Right lobe of liver (tissue), 6 donors: Measurements from ENCODE around the gene RPA1. TPM values are rescaled to one million over a fixed set of nuclear protein-coding genes. Genes with fewer than 3 reads are reported as not detected.

Experiments used
- ATAC-seq, 4 donors: fragments of 200-7000 bp; cut with Tn5 transposase; one replicate each; pipeline ENCODE4 v1.9.1; 2020; ENCODE audit warnings: mild to moderate bottlenecking in 4 of 4, moderate library complexity in 4 of 4
- DNase-seq, 3 donors: peaks; one replicate each; pipeline ENCODE4 v3.0.0-alpha.2; 2020
- H3K27ac ChIP-seq, 3 donors: fragments of 200-600 bp; one replicate each; pipeline ENCODE4 v1.8.0; 2022
- H3K27me3 ChIP-seq, 2 donors: fragments of 200-600 bp; one replicate each; pipeline ENCODE4 v1.8.0; 2022
- H3K36me3 ChIP-seq, 4 donors: fragments of 200-600 bp; sonication (generic) in 1 of 4; one replicate each; pipeline versions ENCODE4 v1.5.1 to v1.8.0; 2017 to 2022; ENCODE audit warnings: control low read depth in 1 of 4
- H3K4me1 ChIP-seq, 4 donors: fragments of 200-600 bp; sonication (generic) in 1 of 4; one replicate each; pipeline versions ENCODE4 v1.5.1 to v1.8.0; 2017 to 2022; ENCODE audit warnings: control low read depth in 1 of 4
- H3K4me3 ChIP-seq, 3 donors: fragments of 200-600 bp; one replicate each; pipeline ENCODE4 v1.8.0; 2022
- H3K9me3 ChIP-seq, 4 donors: fragments of 200-600 bp; sonication (generic) in 1 of 4; one replicate each; pipeline versions ENCODE4 v1.5.1 to v1.8.0; 2017 to 2022; ENCODE audit warnings: control low read depth in 1 of 4
- CTCF ChIP-seq, 4 donors: fragments of 200-600 bp in 3 of 4; fragments of 450-650 bp in 1 of 4; IDR thresholded peaks; one replicate each; pipeline versions ENCODE4 v1.5.1 to v1.8.0; 2016 to 2022; ENCODE audit warnings: antibody characterized with exemption in 4 of 4, mild to moderate bottlenecking in 2 of 4
- POLR2A ChIP-seq: fragments of 450-650 bp; IDR thresholded peaks from one replicate; pipeline ENCODE4 v1.6.1; 2017; ENCODE audit warnings: antibody characterized with exemption, mild to moderate bottlenecking
- WGBS: methylation state at CpG from one replicate; pipeline ENCODE4 v1.1.6; 2018; ENCODE audit warnings: low coverage, low lambda C conversion rate; ENCODE audit not compliant: insufficient coverage; ENCODE audit errors: missing lambda C conversion rate; 5-methylcytosine and 5-hydroxymethylcytosine counted together
- intact Hi-C, 2 donors: fragments of 100-400 bp; cut with DNase I; formaldehyde crosslinking; loops; one replicate each; pipeline versions ENCODE4 v1.11.2 to v1.14.1; 2022
- total RNA-seq, 6 experiments: library from RNA; depleted of rRNA in 2 of 6; stranded (reverse); fragments of >200 nt in 2 of 6; fragmentation: NEBNext Ultra II Directional in 3 of 6; extraction: Animal tissue kit (Norgen Biotek cat#: 25700) in 3 of 6; gene quantifications; one replicate each; pipeline versions ENCODE4 v1.1.0 to v1.2.4, GENCODE V29; 2016 to 2023
- donor health status: DM: no; HTN: yes; CAD: no.
- donor health status: DM: no; HTN: no; CAD: no.
- donor health status: DM: no; HTN: no; CAD: no.
- donor health status: DM: no; HTN: yes; CAD: no.
- donor health status: DM: no; HTN: yes; CAD: no.

Gene RPA1
- total RNA-seq, 6 experiments from 2014 or later = 10.9 to 35.5 (median 29.2) TPM

- Histone ChIP-seq H3K9me3 (no peaks in the 10 kb centered on the region), H3K27ac (no peak overlapping the region), H3K36me3 (no peaks in the 10 kb centered on the region), H3K4me1 (peaks cover 0 to 12% (median 3%) of the 10 kb centered on the region in 4 donors), H3K27me3 (peaks cover 0 to 3% of the 10 kb centered on the region in 2 donors), H3K4me3 (no peak overlapping the region)
- DNase-seq (peak in 1 of 3 donors; percentile 47), ATAC-seq (peak; percentile 76 to 90 (median 86))
- 19% methylated on average over 3 of the region's 3 CpGs for WGBS
- intact Hi-C loops = loop anchor here (5.0 kb wide), 2 partner anchors 117 to 132 kb away; partner anchors contain the start of genes OVCA2 (in 2 of the 2) and RTN4RL1 (in 2 of the 2)
- TF ChIP-seq CTCF (IDR thresholded peaks at IDR 0.05) (no peak), POLR2A (no peak)
These were observed 80.2 kb downstream of the RPA1 start for GRCh38 chr17:1909985-1910384.

GRCh38 chr17:1912146-1912545 is 82.3 kb downstream of the RPA1 start:
- no peak for ATAC-seq
- no peak overlapping the region for H3K27ac ChIP-seq
- 56% methylated on average over 6 of the region's 7 CpGs for WGBS
- H3K27me3 ChIP-seq = peaks cover 0 to 3% of the 10 kb centered on the region in 2 donors
- peak in 1 of 3 donors; percentile 22 for DNase-seq
- H3K4me1 ChIP-seq = peaks cover 0 to 12% (median 3%) of the 10 kb centered on the region in 4 donors
- no peaks in the 10 kb centered on the region for H3K36me3 ChIP-seq
- intact Hi-C loops = no loop called here
- TF ChIP-seq POLR2A (no peak), CTCF (IDR thresholded peaks at IDR 0.05) (no peak)
- H3K9me3 ChIP-seq = no peaks in the 10 kb centered on the region
- no peak overlapping the region for H3K4me3 ChIP-seq

GRCh38 chr17:1913702-1914101 is 83.9 kb downstream of the RPA1 start:
- peaks cover 0 to 12% (median 1%) of the 10 kb centered on the region in 4 donors for H3K4me1 ChIP-seq
- H3K36me3 ChIP-seq = no peaks in the 10 kb centered on the region
- no peak for TF ChIP-seq POLR2A
- TF ChIP-seq CTCF (IDR thresholded peaks at IDR 0.05) = no peak
- ATAC-seq (no peak), DNase-seq (no peak)
- H3K27me3 ChIP-seq = no peaks in the 10 kb centered on the region
- H3K9me3 ChIP-seq = no peaks in the 10 kb centered on the region
- WGBS = 66% methylated on average over 2 of the region's 14 CpGs
- no peak overlapping the region for H3K27ac ChIP-seq
- intact Hi-C loops = no loop called here
- H3K4me3 ChIP-seq = no peak overlapping the region

- Histone ChIP-seq H3K4me3 (no peak overlapping the region), H3K4me1 (peaks cover 0 to 8% (median 1%) of the 10 kb centered on the region in 4 donors), H3K27me3 (no peaks in the 10 kb centered on the region), H3K36me3 (no peaks in the 10 kb centered on the region), H3K9me3 (no peaks in the 10 kb centered on the region), H3K27ac (no peak overlapping the region)
- intact Hi-C loops = no loop called here
- 38% methylated on average over 3 of the region's 8 CpGs for WGBS
- ATAC-seq (no peak), DNase-seq (peak in 1 of 3 donors; percentile 42)
- TF ChIP-seq POLR2A (no peak), CTCF (IDR thresholded peaks at IDR 0.05) (no peak)
These were observed 84.9 kb downstream of the RPA1 start for GRCh38 chr17:1914661-1915083.
